NCI-H2227 (cell line): Measurements from ENCODE around the gene INTS13.
"Not testable (repeated sequence)": the region's sequence is repeated elsewhere in the genome, so short reads cannot be mapped to it uniquely, and the experiment has no call there.

Experiments
- DNase-seq: peaks from one replicate; lab custom pipeline; 2025; ENCODE audit not compliant: unreplicated experiment; lab: John Stamatoyannopoulos, UW

INTS13 gene

GRCh38 chr12:26870491-26871419 lies 67.0 kb downstream of the INTS13 start:
- no peak for DNase-seq

- no peak for DNase-seq
Observed at GRCh38 chr12:26869908-26870459, 67.8 kb downstream of the INTS13 start.

- no peak for DNase-seq
Observed at GRCh38 chr12:26869104-26869494, 68.7 kb downstream of the INTS13 start.

GRCh38 chr12:26868447-26869103 lies 69.2 kb downstream of the INTS13 start:
- DNase-seq = no peak

- DNase-seq = no peak
Observed at GRCh38 chr12:26867080-26867479, 70.7 kb downstream of the INTS13 start.

GRCh38 chr12:26863515-26863914 lies 74.3 kb downstream of the INTS13 start:
- DNase-seq = no peak

- DNase-seq = not testable (repeated sequence)
Observed at GRCh38 chr12:26862787-26863186, 75.0 kb downstream of the INTS13 start.

- no peak for DNase-seq
Observed at GRCh38 chr12:26861690-26862089, 76.1 kb downstream of the INTS13 start.

- DNase-seq = no peak
Observed at GRCh38 chr12:26857465-26858176, 80.2 kb downstream of the INTS13 start.

- DNase-seq = no peak
Observed at GRCh38 chr12:26855337-26855736, 82.4 kb downstream of the INTS13 start.
